Chondrocyte (in vitro differentiated cells): ENCODE measurements around the gene CHST6. TPM values are rescaled to one million over a fixed set of nuclear protein-coding genes. Genes with fewer than 3 reads are reported as not detected.

Source experiments
- DNase-seq: peaks from one replicate; pipeline ENCODE4 v3.0.0; 2021; ENCODE audit warnings: mixed read lengths, low spot score
- H3K27ac Mint-ChIP-seq: one replicate; pipeline ENCODE4 v1.8.0; 2021; ENCODE audit warnings: mild to moderate bottlenecking, moderate library complexity, mixed read lengths; ENCODE audit not compliant: unreplicated experiment
- H3K27me3 Mint-ChIP-seq: 2 replicates; pipeline ENCODE4 v1.8.0; 2021; ENCODE audit warnings: low read depth, mixed read lengths
- H3K36me3 Mint-ChIP-seq: 2 replicates; pipeline ENCODE4 v1.8.0; 2021; ENCODE audit warnings: low read depth, mixed read lengths
- H3K4me1 Mint-ChIP-seq: 2 replicates; pipeline ENCODE4 v1.8.0; 2021; ENCODE audit warnings: low read depth, mild to moderate bottlenecking, mixed read lengths
- H3K4me3 Mint-ChIP-seq: one replicate; pipeline ENCODE4 v1.8.0; 2021; ENCODE audit warnings: mild to moderate bottlenecking, moderate library complexity, mixed read lengths; ENCODE audit not compliant: unreplicated experiment
- H3K9me3 Mint-ChIP-seq: 2 replicates; pipeline ENCODE4 v1.8.0; 2021; ENCODE audit warnings: low read depth, mixed read lengths
- CTCF ChIP-seq: fragments of 200-600 bp; sonication (generic); IDR thresholded peaks from 2 replicates; pipeline ENCODE4 v1.5.0; 2021; ENCODE audit warnings: antibody characterized with exemption, mild to moderate bottlenecking, moderate library complexity
- total RNA-seq: library from RNA; stranded (reverse); gene quantifications from 3 replicates; pipeline ENCODE4 v1.2.1, GENCODE V29; 2021

CHST6 gene
- total RNA-seq, 1 donor from 2014 or later = 7.1 TPM

- no peaks in the 10 kb centered on the region for H3K9me3 Mint-ChIP-seq
- H3K36me3 Mint-ChIP-seq = peaks cover 2% of the 10 kb centered on the region
- no peaks in the 10 kb centered on the region for H3K27me3 Mint-ChIP-seq
- peaks cover 36% of the 10 kb centered on the region for H3K4me1 Mint-ChIP-seq
- TF ChIP-seq CTCF = no peak
- DNase-seq = no peak
- H3K4me3 Mint-ChIP-seq = no peak overlapping the region
- H3K27ac Mint-ChIP-seq = no peak overlapping the region
Measured at GRCh38 chr16:75461575-75461974, 33.7 kb downstream of the CHST6 start.

GRCh38 chr16:75460446-75460845 is 34.8 kb downstream of the CHST6 start:
- no peak overlapping the region for H3K27ac Mint-ChIP-seq
- H3K36me3 Mint-ChIP-seq = peaks cover 2% of the 10 kb centered on the region
- no peaks in the 10 kb centered on the region for H3K27me3 Mint-ChIP-seq
- H3K9me3 Mint-ChIP-seq = no peaks in the 10 kb centered on the region
- no peak overlapping the region for H3K4me3 Mint-ChIP-seq
- no peak for TF ChIP-seq CTCF
- no peak for DNase-seq
- peaks cover 39% of the 10 kb centered on the region for H3K4me1 Mint-ChIP-seq

GRCh38 chr16:75459691-75460090 is 35.5 kb downstream of the CHST6 start:
- Mint-ChIP-seq H3K4me1 (peaks cover 37% of the 10 kb centered on the region), H3K36me3 (peaks cover 2% of the 10 kb centered on the region), H3K27ac (no peak overlapping the region), H3K9me3 (no peaks in the 10 kb centered on the region), H3K27me3 (no peaks in the 10 kb centered on the region), H3K4me3 (no peak overlapping the region)
- TF ChIP-seq CTCF = no peak
- DNase-seq = no peak

GRCh38 chr16:75458439-75458838 is 36.8 kb downstream of the CHST6 start:
- no peak for TF ChIP-seq CTCF
- H3K4me1 Mint-ChIP-seq = peaks cover 41% of the 10 kb centered on the region
- H3K4me3 Mint-ChIP-seq = no peak overlapping the region

GRCh38 chr16:75458029-75458428 is 37.2 kb downstream of the CHST6 start:
- no peak overlapping the region for H3K27ac Mint-ChIP-seq
- H3K36me3 Mint-ChIP-seq = peaks cover 2% of the 10 kb centered on the region
- H3K9me3 Mint-ChIP-seq = no peaks in the 10 kb centered on the region
- H3K4me3 Mint-ChIP-seq = no peak overlapping the region
- peaks cover 41% of the 10 kb centered on the region for H3K4me1 Mint-ChIP-seq
- no peaks in the 10 kb centered on the region for H3K27me3 Mint-ChIP-seq
- DNase-seq = no peak
- no peak for TF ChIP-seq CTCF

More at GRCh38 chr16:75458439-75458838, 36.8 kb downstream of the CHST6 start:
- Mint-ChIP-seq H3K27me3 (no peaks in the 10 kb centered on the region), H3K36me3 (peaks cover 2% of the 10 kb centered on the region), H3K27ac (no peak overlapping the region), H3K9me3 (no peaks in the 10 kb centered on the region)
- DNase-seq = no peak
